Upper lobe of left lung (tissue), 4 donors: Measurements from ENCODE around the gene LATS2.

Source experiments
- CTCF ChIP-seq, 6 experiments: fragments of 450-650 bp in 4 of 6; fragments of 200-600 bp in 2 of 6; sonication (generic) in 2 of 6; IDR thresholded peaks; one replicate each; pipeline ENCODE4 v1.5.1; 2016 to 2019; ENCODE audit warnings: antibody characterized with exemption in 6 of 6
- EP300 ChIP-seq, 4 donors: sonication (generic); formaldehyde crosslinking; IDR thresholded peaks; one replicate each; pipeline ENCODE4 v1.5.1; 2017; ENCODE audit warnings: antibody characterized with exemption in 4 of 4, control low read depth in 2 of 4
- POLR2A ChIP-seq, 4 donors: fragments of 450-650 bp; IDR thresholded peaks; one replicate each; pipeline ENCODE4 v1.5.1; 2016 to 2017; ENCODE audit warnings: antibody characterized with exemption in 4 of 4, mild to moderate bottlenecking in 2 of 4
- POLR2AphosphoS5 ChIP-seq, 2 donors: sonication (generic); formaldehyde crosslinking; IDR thresholded peaks; one replicate each; pipeline ENCODE4 v1.5.1; 2017; ENCODE audit warnings: antibody characterized with exemption in 2 of 2

- TF ChIP-seq CTCF (IDR thresholded peaks at IDR 0.05) = no peak
- TF ChIP-seq POLR2A (IDR thresholded peaks at IDR 0.05) = no peak
- TF ChIP-seq EP300 (IDR thresholded peaks at IDR 0.05) = no peak
- no peak for TF ChIP-seq POLR2AphosphoS5 (IDR thresholded peaks at IDR 0.05)
Observed at GRCh38 chr13:20990910-20991525, 70.4 kb downstream of the LATS2 start.
